ENCODE data around the gene ME3.

DNA sequence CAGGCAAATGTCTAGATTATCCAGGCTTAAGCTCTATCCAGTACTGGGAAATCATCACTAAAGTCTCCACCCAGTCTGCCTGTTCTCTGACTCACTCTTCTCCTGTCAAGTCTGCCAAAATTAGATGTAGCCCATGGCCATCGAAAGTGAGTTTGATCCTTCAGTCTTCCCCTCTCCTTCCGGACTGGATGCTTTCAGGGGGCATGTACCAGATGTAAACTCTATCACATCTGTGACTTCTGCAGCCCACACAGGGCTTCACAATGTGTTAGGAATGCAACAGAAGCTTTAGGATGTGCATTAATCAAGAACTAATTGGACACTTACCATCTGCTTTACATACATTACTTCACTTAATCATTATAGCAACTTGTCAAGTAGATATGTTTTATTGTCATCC is 12.3 kb downstream of the ME3 start:
- TF ChIP-seq, protein P1, sequence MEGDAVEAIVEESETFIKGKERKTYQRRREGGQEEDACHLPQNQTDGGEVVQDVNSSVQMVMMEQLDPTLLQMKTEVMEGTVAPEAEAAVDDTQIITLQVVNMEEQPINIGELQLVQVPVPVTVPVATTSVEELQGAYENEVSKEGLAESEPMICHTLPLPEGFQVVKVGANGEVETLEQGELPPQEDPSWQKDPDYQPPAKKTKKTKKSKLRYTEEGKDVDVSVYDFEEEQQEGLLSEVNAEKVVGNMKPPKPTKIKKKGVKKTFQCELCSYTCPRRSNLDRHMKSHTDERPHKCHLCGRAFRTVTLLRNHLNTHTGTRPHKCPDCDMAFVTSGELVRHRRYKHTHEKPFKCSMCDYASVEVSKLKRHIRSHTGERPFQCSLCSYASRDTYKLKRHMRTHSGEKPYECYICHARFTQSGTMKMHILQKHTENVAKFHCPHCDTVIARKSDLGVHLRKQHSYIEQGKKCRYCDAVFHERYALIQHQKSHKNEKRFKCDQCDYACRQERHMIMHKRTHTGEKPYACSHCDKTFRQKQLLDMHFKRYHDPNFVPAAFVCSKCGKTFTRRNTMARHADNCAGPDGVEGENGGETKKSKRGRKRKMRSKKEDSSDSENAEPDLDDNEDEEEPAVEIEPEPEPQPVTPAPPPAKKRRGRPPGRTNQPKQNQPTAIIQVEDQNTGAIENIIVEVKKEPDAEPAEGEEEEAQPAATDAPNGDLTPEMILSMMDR (IDR thresholded peaks at IDR 0.05): no peak
- TF ChIP-seq POLR2AphosphoS5 (IDR thresholded peaks at IDR 0.05; ENCODE audit: low read depth, low read length): no peak
- TF ChIP-seq, protein P2, sequence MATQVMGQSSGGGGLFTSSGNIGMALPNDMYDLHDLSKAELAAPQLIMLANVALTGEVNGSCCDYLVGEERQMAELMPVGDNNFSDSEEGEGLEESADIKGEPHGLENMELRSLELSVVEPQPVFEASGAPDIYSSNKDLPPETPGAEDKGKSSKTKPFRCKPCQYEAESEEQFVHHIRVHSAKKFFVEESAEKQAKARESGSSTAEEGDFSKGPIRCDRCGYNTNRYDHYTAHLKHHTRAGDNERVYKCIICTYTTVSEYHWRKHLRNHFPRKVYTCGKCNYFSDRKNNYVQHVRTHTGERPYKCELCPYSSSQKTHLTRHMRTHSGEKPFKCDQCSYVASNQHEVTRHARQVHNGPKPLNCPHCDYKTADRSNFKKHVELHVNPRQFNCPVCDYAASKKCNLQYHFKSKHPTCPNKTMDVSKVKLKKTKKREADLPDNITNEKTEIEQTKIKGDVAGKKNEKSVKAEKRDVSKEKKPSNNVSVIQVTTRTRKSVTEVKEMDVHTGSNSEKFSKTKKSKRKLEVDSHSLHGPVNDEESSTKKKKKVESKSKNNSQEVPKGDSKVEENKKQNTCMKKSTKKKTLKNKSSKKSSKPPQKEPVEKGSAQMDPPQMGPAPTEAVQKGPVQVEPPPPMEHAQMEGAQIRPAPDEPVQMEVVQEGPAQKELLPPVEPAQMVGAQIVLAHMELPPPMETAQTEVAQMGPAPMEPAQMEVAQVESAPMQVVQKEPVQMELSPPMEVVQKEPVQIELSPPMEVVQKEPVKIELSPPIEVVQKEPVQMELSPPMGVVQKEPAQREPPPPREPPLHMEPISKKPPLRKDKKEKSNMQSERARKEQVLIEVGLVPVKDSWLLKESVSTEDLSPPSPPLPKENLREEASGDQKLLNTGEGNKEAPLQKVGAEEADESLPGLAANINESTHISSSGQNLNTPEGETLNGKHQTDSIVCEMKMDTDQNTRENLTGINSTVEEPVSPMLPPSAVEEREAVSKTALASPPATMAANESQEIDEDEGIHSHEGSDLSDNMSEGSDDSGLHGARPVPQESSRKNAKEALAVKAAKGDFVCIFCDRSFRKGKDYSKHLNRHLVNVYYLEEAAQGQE (IDR thresholded peaks at IDR 0.05; ENCODE audit: insufficient read depth in 1 of 2, low read depth in 2 of 2, low read length in 1 of 2): no peak
